Measurements from ENCODE around the gene ARHGEF11.

The ARHGEF11 gene

GRCh38 chr1:156947818-156948525, 97.6 kb downstream of the ARHGEF11 start:
- no peak for DNase-seq

- DNase-seq = no peak
These were observed 98.4 kb downstream of the ARHGEF11 start for GRCh38 chr1:156947127-156947526.

GRCh38 chr1:156945881-156946661, 99.5 kb downstream of the ARHGEF11 start:
- DNase-seq = no peak

GRCh38 chr1:156944848-156945247, 100.7 kb downstream of the ARHGEF11 start:
- no peak for DNase-seq

- no peak for DNase-seq
These were observed 101.3 kb downstream of the ARHGEF11 start for GRCh38 chr1:156944268-156944667.

- no peak for DNase-seq
These were observed 101.8 kb downstream of the ARHGEF11 start for GRCh38 chr1:156943756-156944155.

- DNase-seq = no peak
These were observed 103.0 kb downstream of the ARHGEF11 start for GRCh38 chr1:156942576-156942975.

GRCh38 chr1:156942176-156942575, 103.4 kb downstream of the ARHGEF11 start:
- no peak for DNase-seq

GRCh38 chr1:156941675-156942074, 103.9 kb downstream of the ARHGEF11 start:
- no peak for DNase-seq

GRCh38 chr1:156939786-156940334, 105.7 kb downstream of the ARHGEF11 start:
- no peak for DNase-seq

- DNase-seq = no peak
These were observed 106.7 kb downstream of the ARHGEF11 start for GRCh38 chr1:156938813-156939212.

GRCh38 chr1:156937883-156938282, 107.7 kb downstream of the ARHGEF11 start:
- DNase-seq = no peak

GRCh38 chr1:156936721-156937220, 108.8 kb downstream of the ARHGEF11 start:
- no peak for DNase-seq

- no peak for DNase-seq
These were observed 109.4 kb downstream of the ARHGEF11 start for GRCh38 chr1:156936191-156936590.

- no peak for DNase-seq
These were observed 109.9 kb downstream of the ARHGEF11 start for GRCh38 chr1:156935505-156936128.

- no peak for DNase-seq
These were observed 112.4 kb downstream of the ARHGEF11 start for GRCh38 chr1:156933136-156933535.

GRCh38 chr1:156931974-156932710, 113.4 kb downstream of the ARHGEF11 start:
- DNase-seq = no peak

- no peak for DNase-seq
These were observed 114.2 kb downstream of the ARHGEF11 start for GRCh38 chr1:156931211-156931952.

- DNase-seq = no peak
These were observed 115.1 kb downstream of the ARHGEF11 start for GRCh38 chr1:156930483-156930882.

GRCh38 chr1:156929596-156930238, 115.8 kb downstream of the ARHGEF11 start:
- no peak for DNase-seq

- no peak for DNase-seq
These were observed 117.4 kb downstream of the ARHGEF11 start for GRCh38 chr1:156928043-156928602.
